HCT116 (cell line): ENCODE measurements around the gene CPSF7. TPM values are rescaled to one million over a fixed set of nuclear protein-coding genes. Genes with fewer than 3 reads are reported as not detected.

Source experiments
- ATAC-seq: fragments of 200-7000 bp; cut with Tn5 transposase; 2 replicates; pipeline ENCODE4 v1.9.1; 2020; ENCODE audit warnings: mild to moderate bottlenecking, moderate library complexity
- BruUV-seq: library from RNA; stranded (reverse); fragments of 400-500 nt; replicated peaks from 2 replicates; lab custom pipeline; 2021; lab: Mats Ljungman, UMichigan
- CTCF ChIA-PET: fragments of 300-600 bp; sonication (Branson Sonifier 250); formaldehyde crosslinking; loops from one replicate; lab custom pipeline; 2021; ENCODE audit warnings: antibody characterized with exemption; lab: Charles Lee
- POLR2A ChIA-PET: fragments of 300-600, 350-600 bp; sonication (Branson Sonifier 250); formaldehyde crosslinking; loops from one replicate; lab custom pipeline; 2021; ENCODE audit warnings: antibody characterized with exemption; lab: Charles Lee
- RAD21 ChIA-PET, 2 experiments: fragments of 300-600 bp; sonication (Branson Sonifier 250); formaldehyde crosslinking; loops; one replicate each; lab custom pipeline; 2023; ENCODE audit warnings: low total read pairs in 2 of 2; ENCODE audit not compliant: uncharacterized antibody in 2 of 2, unreplicated experiment in 2 of 2, low non-redundant PET in 1 of 2; lab: Charles Lee
- DNase-seq: peaks from one replicate; pipeline ENCODE4 v3.0.0-alpha.2; 2010; ENCODE audit warnings: low read depth, low spot score
- H2AFZ ChIP-seq: fragments of 200-600 bp; shearing (Covaris generic), sonication (generic); 2 replicates; pipeline ENCODE4 v1.6.1; 2017; ENCODE audit warnings: low read depth, mixed run types, mixed read lengths, antibody characterized with exemption, low read length; ENCODE audit not compliant: poor library complexity, severe bottlenecking
- H3K27ac ChIP-seq: 2 replicates; pipeline ENCODE4 v1.5.1; 2012; ENCODE audit warnings: low read depth, low read length
- H3K27me3 ChIP-seq: fragments of 200-600 bp; sonication (generic); 2 replicates; pipeline ENCODE4 v1.6.1; 2016; ENCODE audit warnings: mixed run types, low read length, mixed read lengths; ENCODE audit not compliant: insufficient read depth
- H3K36me3 ChIP-seq, 2 experiments: fragments of 200-500 bp in 1 of 2; fragments of 200-600 bp in 1 of 2; sonication (Bioruptor generic) in 1 of 2; sonication (generic) in 1 of 2; 2 replicates each; pipeline versions ENCODE4 v1.5.1 to v1.6.1; 2014 to 2016; ENCODE audit warnings: low read length in 2 of 2, inconsistent platforms in 1 of 2, mixed read lengths in 1 of 2, mixed run types in 1 of 2; ENCODE audit not compliant: insufficient read depth in 2 of 2, control insufficient read depth in 1 of 2
- H3K4me1 ChIP-seq, 2 experiments: fragments of 200-600 bp in 1 of 2; sonication (generic) in 1 of 2; 2 replicates each; pipeline versions ENCODE4 v1.5.1 to v1.6.1; 2012 to 2017; ENCODE audit warnings: low read length in 2 of 2, inconsistent platforms in 1 of 2, mild to moderate bottlenecking in 1 of 2, mixed read lengths in 1 of 2, mixed run types in 1 of 2, moderate library complexity in 1 of 2; ENCODE audit not compliant: insufficient read depth in 2 of 2, control insufficient read depth in 1 of 2
- H3K4me2 ChIP-seq: fragments of 200-600 bp; sonication (generic); 2 replicates; pipeline ENCODE4 v1.6.1; 2017; ENCODE audit warnings: mixed run types, low read length, mixed read lengths
- H3K4me3 ChIP-seq, 2 experiments: fragments of 200-600 bp in 1 of 2; sonication (generic) in 1 of 2; replicated peaks in 1 of 2; 2 replicates each; pipeline ENCODE4 v1.5.1; 2011 to 2016; ENCODE audit warnings: low read length in 2 of 2, control low read depth in 1 of 2, low read depth in 1 of 2, mild to moderate bottlenecking in 1 of 2, mixed read lengths in 1 of 2, mixed run types in 1 of 2
- H3K79me2 ChIP-seq: fragments of 200-600 bp; sonication (generic); 2 replicates; pipeline ENCODE4 v1.6.1; 2017; ENCODE audit warnings: mild to moderate bottlenecking, mixed run types, low read length, moderate library complexity, mixed read lengths; ENCODE audit not compliant: insufficient read depth
- H3K9ac ChIP-seq: fragments of 200-600 bp; sonication (generic); 2 replicates; pipeline ENCODE4 v1.6.1; 2016; ENCODE audit warnings: low read length, mixed read lengths
- H3K9me2 ChIP-seq: fragments of 200-600 bp; sonication (generic), shearing (Covaris generic); 2 replicates; pipeline ENCODE4 v1.6.1; 2017; ENCODE audit warnings: mixed run types, mild to moderate bottlenecking, moderate library complexity; ENCODE audit not compliant: insufficient read depth
- H3K9me3 ChIP-seq, 2 experiments: fragments of 200-500 bp in 1 of 2; fragments of 200-600 bp in 1 of 2; sonication (Bioruptor generic) in 1 of 2; sonication (generic) in 1 of 2; 2 replicates each; pipeline ENCODE4 v1.6.1; 2014 to 2017; ENCODE audit warnings: low read length in 2 of 2, mixed read lengths in 2 of 2, inconsistent platforms in 1 of 2, low read depth in 1 of 2, mild to moderate bottlenecking in 1 of 2, mixed run types in 1 of 2, moderate library complexity in 1 of 2; ENCODE audit not compliant: control insufficient read depth in 1 of 2, insufficient read depth in 1 of 2
- H4K20me1 ChIP-seq: fragments of 200-600 bp; sonication (generic), shearing (Covaris generic); 2 replicates; pipeline ENCODE4 v1.6.1; 2017; ENCODE audit warnings: mixed run types, mild to moderate bottlenecking, moderate library complexity; ENCODE audit not compliant: insufficient read depth
- CEBPB ChIP-seq: IDR thresholded peaks from 2 replicates; pipeline ENCODE4 v1.6.1; 2012; ENCODE audit warnings: low read depth
- EZH2phosphoT487 ChIP-seq: fragments of 200-600 bp; IDR thresholded peaks from 2 replicates; pipeline ENCODE4 v1.6.1; 2018; ENCODE audit warnings: antibody characterized with exemption, borderline replicate concordance
- POLR2AphosphoS5 ChIP-seq: IDR thresholded peaks from 2 replicates; pipeline ENCODE4 v1.6.1; 2011; ENCODE audit warnings: mild to moderate bottlenecking, low read depth, low read length, moderate library complexity
- REST ChIP-seq: IDR thresholded peaks from 2 replicates; pipeline ENCODE4 v1.6.1; 2012; ENCODE audit warnings: low read depth
- SRF ChIP-seq: IDR thresholded peaks from 2 replicates; pipeline ENCODE4 v1.6.1; 2012; ENCODE audit warnings: low read depth
- ZNF274 ChIP-seq: fragments of 200-500 bp; sonication (Bioruptor generic); IDR thresholded peaks from 2 replicates; pipeline ENCODE4 v1.6.1; 2014; ENCODE audit warnings: mild to moderate bottlenecking, low read depth, low read length, inconsistent platforms
- intact Hi-C: fragments of 100-400 bp; cut with micrococcal nuclease; formaldehyde crosslinking; loops from 2 replicates; pipeline ENCODE4 v1.10.0; 2022
- total RNA-seq: library from RNA; stranded (reverse); gene quantifications from one replicate; pipeline ENCODE4 v1.2.1, GENCODE V29; 2021; ENCODE audit not compliant: unreplicated experiment

The CPSF7 gene
- total RNA-seq, 1 experiment from 2014 or later, result 110 TPM

GRCh38 chr11:61448552-61448927, 18.8 kb upstream of the CPSF7 start:
- ChIA-PET POLR2A (no interaction called here), CTCF (no interaction called here), RAD21 (no interaction called here)
- DNase-seq, result no peak
- Histone ChIP-seq H3K27ac (no peak overlapping the region), H3K9me2 (no peaks in the 10 kb centered on the region), H3K36me3 (peaks cover 15% of the 10 kb centered on the region in 2 experiments), H3K4me2 (no peak overlapping the region), H3K27me3 (no peaks in the 10 kb centered on the region), H3K4me1 (peaks cover 0 to 8% of the 10 kb centered on the region in 2 experiments; a peak in 2 of 4 replicates), H3K4me3 (no peak overlapping the region), H3K79me2 (peaks cover 18% of the 10 kb centered on the region), H4K20me1 (no peaks in the 10 kb centered on the region; the same call in 1 of the 2 replicates), H3K9ac (no peak overlapping the region), H2AFZ (no peak overlapping the region), H3K9me3 (no peaks in the 10 kb centered on the region)
- intact Hi-C loops, result no loop called here
- TF ChIP-seq SRF, result no peak
- TF ChIP-seq POLR2AphosphoS5, result no peak
- TF ChIP-seq CEBPB, result no peak
- ATAC-seq, result no peak
- BruUV-seq, result no TSS peak

GRCh38 chr11:61447601-61448551, 18.1 kb upstream of the CPSF7 start:
- Histone ChIP-seq H3K9me3 (no peaks in the 10 kb centered on the region), H2AFZ (no peak overlapping the region), H3K79me2 (peaks cover 24% of the 10 kb centered on the region), H3K4me3 (no peak overlapping the region), H3K4me2 (no peak overlapping the region), H3K4me1 (peaks cover 0 to 8% of the 10 kb centered on the region in 2 experiments; a peak in 2 of 4 replicates), H3K36me3 (peaks cover 15 to 18% of the 10 kb centered on the region in 2 experiments), H4K20me1 (no peaks in the 10 kb centered on the region; the same call in 1 of the 2 replicates), H3K27ac (no peak overlapping the region), H3K9me2 (no peaks in the 10 kb centered on the region), H3K27me3 (no peaks in the 10 kb centered on the region), H3K9ac (no peak overlapping the region)
- TF ChIP-seq EZH2phosphoT487 (no peak), REST (no peak), POLR2AphosphoS5 (no peak), ZNF274 (no peak), CEBPB (no peak)
- ChIA-PET CTCF (interaction anchor here (0.9 to 3.1 kb wide), 6 partner anchors 12 to 285 kb away, joined by 4 to 37 read pairs (median 9); no protein-coding TSS in a partner anchor), RAD21 (interaction anchor here in 1 of 2 experiments (1.6 kb wide), 1 partner anchor 12 kb away, joined by 5 read pairs; no protein-coding TSS in a partner anchor), POLR2A (no interaction called here)
- ATAC-seq (no peak), DNase-seq (no peak)
- intact Hi-C loops, result loop anchor here (2.0 kb wide), 1 partner anchor 179 kb away; no protein-coding TSS in a partner anchor
- BruUV-seq, result TSS peak; percentile 1
